ENCODE data around the gene CLDN10.
"Not testable (repeated sequence)": the region's sequence is repeated elsewhere in the genome, so short reads cannot be mapped to it uniquely, and the experiment has no call there.

The CLDN10 gene

GRCh38 chr13:95541911-95542474 is 10.5 kb upstream of the CLDN10 start:
- no peak for DNase-seq

GRCh38 chr13:95544293-95544692 is 8.2 kb upstream of the CLDN10 start:
- DNase-seq = no peak

- no peak for DNase-seq
Observed at GRCh38 chr13:95546919-95547318, 5.6 kb upstream of the CLDN10 start.

- no peak for DNase-seq
Observed at GRCh38 chr13:95547531-95548167, 4.9 kb upstream of the CLDN10 start.

- DNase-seq = no peak
Observed at GRCh38 chr13:95552208-95552538, 347 bp upstream of the CLDN10 start.

GRCh38 chr13:95553581-95554385 is 1.3 kb downstream of the CLDN10 start:
- no peak for DNase-seq

- no peak for DNase-seq
Observed at GRCh38 chr13:95557013-95557412, 4.5 kb downstream of the CLDN10 start.

- DNase-seq = no peak
Observed at GRCh38 chr13:95559100-95559499, 6.6 kb downstream of the CLDN10 start.

- DNase-seq = no peak
Observed at GRCh38 chr13:95560387-95560786, 7.9 kb downstream of the CLDN10 start.

GRCh38 chr13:95564091-95564490 is 11.6 kb downstream of the CLDN10 start:
- DNase-seq = no peak

GRCh38 chr13:95564733-95565291 is 12.3 kb downstream of the CLDN10 start:
- no peak for DNase-seq

GRCh38 chr13:95565758-95566157 is 13.2 kb downstream of the CLDN10 start:
- DNase-seq = not testable (repeated sequence)

GRCh38 chr13:95568131-95568530 is 15.6 kb downstream of the CLDN10 start:
- no peak for DNase-seq

- DNase-seq = no peak
Observed at GRCh38 chr13:95570016-95570415, 17.5 kb downstream of the CLDN10 start.

- no peak for DNase-seq
Observed at GRCh38 chr13:95571941-95572340, 19.4 kb downstream of the CLDN10 start.

- DNase-seq = no peak
Observed at GRCh38 chr13:95573221-95573620, 20.7 kb downstream of the CLDN10 start.

- no peak for DNase-seq
Observed at GRCh38 chr13:95579303-95579702, 26.8 kb downstream of the CLDN10 start.

GRCh38 chr13:95585867-95586266 is 33.3 kb downstream of the CLDN10 start:
- no peak for DNase-seq

GRCh38 chr13:95588134-95588533 is 35.6 kb downstream of the CLDN10 start:
- no peak for DNase-seq

- DNase-seq = no peak
Observed at GRCh38 chr13:95588721-95589120, 36.2 kb downstream of the CLDN10 start.

GRCh38 chr13:95593462-95593861 is 40.9 kb downstream of the CLDN10 start:
- no peak for DNase-seq

- DNase-seq = no peak
Observed at GRCh38 chr13:95596701-95597100, 44.2 kb downstream of the CLDN10 start.

GRCh38 chr13:95601216-95601615 is 48.7 kb downstream of the CLDN10 start:
- no peak for DNase-seq

GRCh38 chr13:95601906-95602305 is 49.4 kb downstream of the CLDN10 start:
- DNase-seq = no peak

Measured in NCI-H2081 treated with DMSO at 0.1 percent for 48 hours (cell line).